ENCODE results near the gene ZNF485. TPM values are rescaled to one million over a fixed set of nuclear protein-coding genes. Genes with fewer than 3 reads are reported as not detected.

The ZNF485 gene
- total RNA-seq, 1 donor from 2014 or later, result 9.0 TPM

DNA sequence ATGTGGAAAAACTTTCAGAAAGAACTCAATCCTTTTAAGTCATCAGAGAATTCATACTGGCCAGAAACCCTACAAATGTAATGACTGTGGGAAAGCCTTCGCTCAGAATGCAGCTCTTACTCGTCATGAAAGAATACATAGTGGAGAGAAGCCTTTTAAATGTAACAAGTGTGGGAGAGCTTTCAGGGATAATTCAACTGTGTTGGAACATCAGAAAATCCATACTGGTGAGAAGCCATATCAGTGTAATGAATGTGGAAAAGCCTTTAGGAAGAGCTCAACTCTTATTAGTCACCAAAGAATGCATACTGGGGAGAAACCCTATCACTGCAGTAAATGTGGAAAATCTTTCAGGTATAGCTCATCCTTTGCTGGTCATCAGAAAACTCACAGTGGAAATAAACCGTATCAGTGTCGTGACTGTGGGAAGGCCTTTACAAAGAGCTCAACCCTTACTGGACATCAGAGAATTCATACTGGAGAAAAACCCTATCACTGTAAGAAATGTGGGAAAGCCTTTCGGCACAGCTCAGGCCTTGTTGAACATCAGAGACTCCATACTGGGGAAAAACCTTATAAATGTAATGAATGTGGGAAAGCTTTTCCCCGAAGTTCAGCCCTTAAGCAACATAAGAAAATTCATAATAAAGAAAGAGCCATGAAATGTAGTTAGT lies 10.6 kb downstream of the ZNF485 start:
- DNase-seq (no peak), ATAC-seq (ENCODE audit: low read depth) (no peak)
- no peak overlapping the region for H3K27ac Mint-ChIP-seq
- peaks cover 31% of the 10 kb centered on the region for H3K9me3 Mint-ChIP-seq
- peaks cover 57% of the 10 kb centered on the region for H3K36me3 Mint-ChIP-seq (ENCODE audit: low read depth)
- intact Hi-C loops (cut with micrococcal nuclease), result no loop called here
- ChIA-PET CTCF (no interaction called here), POLR2A (no interaction called here)
- H3K4me3 Mint-ChIP-seq, result no peak overlapping the region
- no peaks in the 10 kb centered on the region for H3K27me3 Mint-ChIP-seq
- TF ChIP-seq, protein P1, sequence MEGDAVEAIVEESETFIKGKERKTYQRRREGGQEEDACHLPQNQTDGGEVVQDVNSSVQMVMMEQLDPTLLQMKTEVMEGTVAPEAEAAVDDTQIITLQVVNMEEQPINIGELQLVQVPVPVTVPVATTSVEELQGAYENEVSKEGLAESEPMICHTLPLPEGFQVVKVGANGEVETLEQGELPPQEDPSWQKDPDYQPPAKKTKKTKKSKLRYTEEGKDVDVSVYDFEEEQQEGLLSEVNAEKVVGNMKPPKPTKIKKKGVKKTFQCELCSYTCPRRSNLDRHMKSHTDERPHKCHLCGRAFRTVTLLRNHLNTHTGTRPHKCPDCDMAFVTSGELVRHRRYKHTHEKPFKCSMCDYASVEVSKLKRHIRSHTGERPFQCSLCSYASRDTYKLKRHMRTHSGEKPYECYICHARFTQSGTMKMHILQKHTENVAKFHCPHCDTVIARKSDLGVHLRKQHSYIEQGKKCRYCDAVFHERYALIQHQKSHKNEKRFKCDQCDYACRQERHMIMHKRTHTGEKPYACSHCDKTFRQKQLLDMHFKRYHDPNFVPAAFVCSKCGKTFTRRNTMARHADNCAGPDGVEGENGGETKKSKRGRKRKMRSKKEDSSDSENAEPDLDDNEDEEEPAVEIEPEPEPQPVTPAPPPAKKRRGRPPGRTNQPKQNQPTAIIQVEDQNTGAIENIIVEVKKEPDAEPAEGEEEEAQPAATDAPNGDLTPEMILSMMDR (IDR thresholded peaks at IDR 0.05), result no peak
- H3K4me1 Mint-ChIP-seq, result no peaks in the 10 kb centered on the region

DNA sequence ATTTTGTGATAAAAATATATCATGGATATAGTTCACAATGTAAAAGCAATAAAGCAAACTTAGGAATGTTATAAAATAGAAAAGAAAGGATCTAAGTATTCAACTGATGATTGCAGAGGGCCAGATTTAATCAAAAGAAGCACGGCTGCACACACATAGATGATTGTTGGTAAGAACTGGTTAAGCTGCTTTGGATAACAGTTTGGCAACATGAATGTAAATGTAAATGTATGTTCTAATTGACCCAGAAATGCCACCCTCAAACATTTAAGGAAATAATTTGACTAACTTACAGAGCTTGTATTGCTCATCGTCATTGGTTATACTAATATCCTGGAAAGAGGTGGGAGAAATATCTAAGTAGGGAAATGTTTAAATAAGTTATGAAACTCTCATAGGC lies 13.1 kb downstream of the ZNF485 start:
- peaks cover 31% of the 10 kb centered on the region for H3K9me3 Mint-ChIP-seq
- peaks cover 33% of the 10 kb centered on the region for H3K36me3 Mint-ChIP-seq (ENCODE audit: low read depth)
- ChIA-PET CTCF (no interaction called here), POLR2A (interaction anchor here (0.6 kb wide), 1 partner anchor 223 kb away, joined by 4 read pairs; no protein-coding TSS in a partner anchor)
- H3K27me3 Mint-ChIP-seq, result no peaks in the 10 kb centered on the region
- H3K4me1 Mint-ChIP-seq, result no peaks in the 10 kb centered on the region
- intact Hi-C loops (cut with micrococcal nuclease), result no loop called here
- H3K4me3 Mint-ChIP-seq, result no peak overlapping the region
- ATAC-seq (ENCODE audit: low read depth) (no peak), DNase-seq (no peak)
- TF ChIP-seq, protein P1 (IDR thresholded peaks at IDR 0.05), result no peak
- no peak overlapping the region for H3K27ac Mint-ChIP-seq

DNA sequence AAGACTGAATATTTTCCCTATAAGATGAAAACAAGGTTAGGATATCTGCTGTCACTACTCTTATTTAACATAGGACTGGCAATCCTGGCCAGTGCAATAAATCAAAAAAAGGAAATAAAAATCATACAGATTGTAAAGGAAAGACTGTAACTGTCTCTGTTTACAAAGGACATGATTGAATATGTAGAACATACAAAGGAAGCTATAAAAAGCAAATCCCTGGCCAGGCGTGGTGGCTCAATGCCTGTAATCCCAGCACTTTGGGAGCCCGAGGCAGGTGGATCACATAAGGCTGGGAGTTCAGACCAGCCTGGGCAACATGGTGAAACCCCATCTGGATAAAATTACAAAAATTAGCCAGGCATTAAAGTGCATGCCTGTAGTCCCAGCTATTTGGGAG lies 15.8 kb downstream of the ZNF485 start:
- ChIA-PET POLR2A (no interaction called here), CTCF (no interaction called here)
- no peak overlapping the region for H3K27ac Mint-ChIP-seq
- peaks cover 14% of the 10 kb centered on the region for H3K9me3 Mint-ChIP-seq
- H3K36me3 Mint-ChIP-seq (ENCODE audit: low read depth), result peaks cover 7% of the 10 kb centered on the region
- intact Hi-C loops (cut with micrococcal nuclease), result no loop called here
- H3K4me1 Mint-ChIP-seq, result no peaks in the 10 kb centered on the region
- TF ChIP-seq, protein P1 (IDR thresholded peaks at IDR 0.05), result no peak
- no peak for ATAC-seq (ENCODE audit: low read depth)
- DNase-seq, result no peak
- no peak overlapping the region for H3K4me3 Mint-ChIP-seq
- no peaks in the 10 kb centered on the region for H3K27me3 Mint-ChIP-seq

DNA sequence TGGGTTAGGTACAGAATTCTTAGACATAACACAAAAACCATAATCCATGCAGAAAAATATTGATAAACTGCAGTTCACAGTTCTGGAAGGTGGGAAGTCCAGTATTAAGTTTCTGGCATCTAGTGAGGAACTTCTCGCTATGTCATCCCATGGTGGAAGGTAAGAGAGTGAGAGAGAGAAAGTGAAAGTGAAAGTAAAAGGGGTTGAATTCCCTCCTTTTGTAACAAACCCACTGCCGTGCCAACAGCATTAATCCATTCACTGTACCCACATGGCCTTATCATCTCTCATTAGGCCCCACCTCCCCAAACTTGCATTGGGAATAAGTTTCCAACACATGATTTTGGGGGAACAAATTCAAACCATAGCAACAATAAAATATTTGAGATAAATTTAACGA lies 17.1 kb downstream of the ZNF485 start:
- H3K36me3 Mint-ChIP-seq (ENCODE audit: low read depth), result peaks cover 2% of the 10 kb centered on the region
- DNase-seq, result no peak
- POLR2A ChIA-PET, result no interaction called here
- no peaks in the 10 kb centered on the region for H3K27me3 Mint-ChIP-seq
- CTCF ChIA-PET, result no interaction called here
- no peak overlapping the region for H3K27ac Mint-ChIP-seq
- intact Hi-C loops (cut with micrococcal nuclease), result no loop called here
- ATAC-seq (ENCODE audit: low read depth), result no peak
- peaks cover 12% of the 10 kb centered on the region for H3K9me3 Mint-ChIP-seq
- TF ChIP-seq, protein P1 (IDR thresholded peaks at IDR 0.05), result no peak
- H3K4me3 Mint-ChIP-seq, result no peak overlapping the region
- no peaks in the 10 kb centered on the region for H3K4me1 Mint-ChIP-seq

DNA sequence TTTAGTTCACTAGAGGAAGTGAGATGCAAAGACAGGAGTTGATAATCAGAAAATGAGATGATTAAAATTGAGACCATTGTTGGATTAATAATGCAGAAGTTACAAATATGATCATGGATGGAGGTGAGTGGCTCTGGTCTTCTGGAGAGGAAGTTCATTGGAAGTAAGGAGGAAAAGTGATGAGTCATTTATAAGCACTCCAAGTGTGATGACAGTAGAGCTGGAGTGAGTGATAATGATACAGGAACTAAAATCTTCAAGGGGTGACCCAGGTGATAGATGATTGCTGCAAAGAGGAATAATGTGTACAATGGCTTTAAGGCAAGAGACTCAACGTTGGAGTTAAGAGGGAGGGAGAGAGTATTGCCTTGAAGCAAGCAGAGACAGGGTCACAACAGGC lies 21.7 kb downstream of the ZNF485 start:
- TF ChIP-seq, protein P1 (IDR thresholded peaks at IDR 0.05), result no peak
- no peaks in the 10 kb centered on the region for H3K4me1 Mint-ChIP-seq
- ATAC-seq (ENCODE audit: low read depth) (no peak), DNase-seq (no peak)
- no peaks in the 10 kb centered on the region for H3K36me3 Mint-ChIP-seq (ENCODE audit: low read depth)
- CTCF ChIA-PET, result no interaction called here
- no peak overlapping the region for H3K4me3 Mint-ChIP-seq
- H3K27ac Mint-ChIP-seq, result no peak overlapping the region
- peaks cover 2% of the 10 kb centered on the region for H3K9me3 Mint-ChIP-seq
- POLR2A ChIA-PET, result no interaction called here
- H3K27me3 Mint-ChIP-seq, result no peaks in the 10 kb centered on the region
- intact Hi-C loops (cut with micrococcal nuclease), result no loop called here
